ENCODE results near the gene ENTR1.

Gene ENTR1

DNA sequence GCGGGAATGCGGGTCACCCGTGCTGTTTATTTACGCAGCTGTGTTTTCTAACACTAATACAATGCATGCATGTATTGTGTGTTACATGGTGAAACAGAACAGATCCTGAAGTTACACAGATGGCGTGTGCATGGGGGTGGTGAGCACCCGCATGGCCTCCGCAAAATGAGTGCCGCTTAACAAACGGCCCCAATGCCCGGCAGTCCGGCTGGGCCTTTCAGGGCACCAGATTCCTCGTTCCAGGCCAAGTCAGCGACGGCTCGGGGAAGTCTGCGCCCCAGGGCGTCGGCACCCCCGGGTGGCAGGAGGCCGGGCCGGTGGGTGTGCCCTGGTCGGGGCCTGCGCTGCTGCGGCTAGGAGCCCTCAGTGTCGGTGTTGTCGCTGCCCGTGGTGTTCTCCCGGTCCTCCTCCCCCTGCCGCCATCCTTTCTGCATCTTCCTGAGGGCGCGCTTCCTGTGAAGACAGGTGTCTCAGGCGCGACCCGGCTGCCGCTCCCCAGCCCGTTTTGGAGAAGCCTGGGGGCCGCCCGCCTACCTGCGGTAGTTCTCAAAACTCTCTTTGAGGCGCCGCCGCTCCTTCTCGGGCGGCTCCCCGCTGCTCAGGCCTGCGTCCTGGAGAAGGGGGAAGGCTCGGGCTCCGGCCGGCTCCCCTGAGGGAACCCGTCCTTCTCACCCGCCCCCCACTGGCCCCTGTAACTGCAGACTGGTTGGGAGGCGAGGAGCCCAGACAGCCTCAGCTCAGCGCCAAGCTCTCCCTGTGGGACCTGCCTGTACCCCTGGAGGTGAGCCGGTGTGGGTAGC is 46.3 kb downstream of the ENTR1 start:
- TF ChIP-seq FOXP2 (optimal IDR thresholded peaks at IDR 0.05; ENCODE audit: borderline replicate concordance, extremely low read depth, extremely low read length, insufficient read depth) = no peak
- TF ChIP-seq REST (IDR thresholded peaks at IDR 0.05; ENCODE audit: insufficient read depth in 1 of 2, low read depth in 2 of 2, low read length in 2 of 2) = no peak
- TF ChIP-seq TAF1 (IDR thresholded peaks at IDR 0.05; ENCODE audit: borderline replicate concordance, insufficient read depth, low read length) = no peak
- TF ChIP-seq SIN3A (IDR thresholded peaks at IDR 0.05; ENCODE audit: borderline replicate concordance, insufficient read depth, low read length) = no peak
- TF ChIP-seq POLR2AphosphoS5 (IDR thresholded peaks at IDR 0.05; ENCODE audit: low read depth, low read length) = no peak

GRCh38 chr9:136363106-136363948 is 47.1 kb downstream of the ENTR1 start, which contains the start of gene DNLZ:
DNLZ (minus strand) TSS chr9:136363744; CDS start chr9:136363714, 30 bp downstream.
- 0 out of 4 replicates have a peak, but pooled peaks of 1 of the 2 experiments have one; percentile 11 for TF ChIP-seq REST (IDR thresholded peaks at IDR 0.05; ENCODE audit: insufficient read depth in 1 of 2, low read depth in 2 of 2, low read length in 2 of 2)
- TF ChIP-seq SIN3A (IDR thresholded peaks at IDR 0.05; ENCODE audit: borderline replicate concordance, insufficient read depth, low read length) = peak; percentile 68; the same call in 1 of the 2 replicates
- TF ChIP-seq POLR2AphosphoS5 (IDR thresholded peaks at IDR 0.05; ENCODE audit: low read depth, low read length) = peak; percentile 68
- no peak for TF ChIP-seq FOXP2 (optimal IDR thresholded peaks at IDR 0.05; ENCODE audit: borderline replicate concordance, extremely low read depth, extremely low read length, insufficient read depth)
- 0 out of 2 replicates have a peak, but pooled peaks have one; percentile 38 for TF ChIP-seq TAF1 (IDR thresholded peaks at IDR 0.05; ENCODE audit: borderline replicate concordance, insufficient read depth, low read length)

DNA sequence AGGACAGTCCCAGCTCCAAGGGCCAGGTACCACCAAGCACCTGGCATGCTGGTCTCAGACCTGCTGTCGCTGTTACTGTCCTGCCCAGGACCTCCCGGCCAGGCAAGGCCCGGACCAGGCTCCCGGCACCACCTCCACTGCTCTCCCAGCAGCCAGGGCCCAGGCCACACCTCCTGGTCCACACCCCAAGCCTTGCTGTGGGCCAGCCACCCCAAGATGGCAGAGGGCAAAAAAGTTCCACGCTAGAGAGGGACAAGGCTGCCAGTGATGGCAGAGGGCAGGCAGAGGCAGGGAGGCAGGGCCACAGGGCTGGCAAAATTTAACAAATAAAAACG is 48.0 kb downstream of the ENTR1 start:
- no peak for TF ChIP-seq FOXP2 (optimal IDR thresholded peaks at IDR 0.05; ENCODE audit: borderline replicate concordance, extremely low read depth, extremely low read length, insufficient read depth)
- TF ChIP-seq POLR2AphosphoS5 (IDR thresholded peaks at IDR 0.05; ENCODE audit: low read depth, low read length) = no peak
- no peak for TF ChIP-seq SIN3A (IDR thresholded peaks at IDR 0.05; ENCODE audit: borderline replicate concordance, insufficient read depth, low read length)
- no peak for TF ChIP-seq TAF1 (IDR thresholded peaks at IDR 0.05; ENCODE audit: borderline replicate concordance, insufficient read depth, low read length)
- TF ChIP-seq REST (IDR thresholded peaks at IDR 0.05; ENCODE audit: insufficient read depth in 1 of 2, low read depth in 2 of 2, low read length in 2 of 2) = no peak

GRCh38 chr9:136361754-136362449 is 48.5 kb downstream of the ENTR1 start:
- TF ChIP-seq SIN3A (IDR thresholded peaks at IDR 0.05; ENCODE audit: borderline replicate concordance, insufficient read depth, low read length) = no peak
- no peak for TF ChIP-seq REST (IDR thresholded peaks at IDR 0.05; ENCODE audit: insufficient read depth in 1 of 2, low read depth in 2 of 2, low read length in 2 of 2)
- TF ChIP-seq TAF1 (IDR thresholded peaks at IDR 0.05; ENCODE audit: borderline replicate concordance, insufficient read depth, low read length) = no peak
- no peak for TF ChIP-seq FOXP2 (optimal IDR thresholded peaks at IDR 0.05; ENCODE audit: borderline replicate concordance, extremely low read depth, extremely low read length, insufficient read depth)
- TF ChIP-seq POLR2AphosphoS5 (IDR thresholded peaks at IDR 0.05; ENCODE audit: low read depth, low read length) = no peak
